ENCODE results near the gene SCEL.
"Not testable (repeated sequence)": the region's sequence is repeated elsewhere in the genome, so short reads cannot be mapped to it uniquely, and the experiment has no call there.

The SCEL gene

DNA sequence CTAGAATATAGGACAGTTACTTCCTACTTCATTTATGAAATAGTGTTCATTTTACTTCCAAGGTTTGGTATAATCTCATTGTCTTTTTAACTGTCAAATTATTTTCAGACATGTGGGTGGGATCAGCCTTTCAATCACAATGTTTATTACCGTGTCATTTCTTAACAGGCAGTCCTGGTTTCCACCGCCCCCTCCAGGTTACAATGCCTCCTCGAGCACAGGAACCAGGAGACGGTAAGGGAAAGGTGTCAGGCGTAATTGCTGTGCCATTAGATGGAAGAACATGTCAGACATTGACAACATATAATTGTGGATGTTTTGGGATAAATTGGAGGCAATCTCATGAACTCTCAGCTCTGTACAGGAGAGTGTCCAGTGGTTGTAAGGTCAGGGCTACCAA lies 36.5 kb downstream of the SCEL start:
- no peak for DNase-seq

DNA sequence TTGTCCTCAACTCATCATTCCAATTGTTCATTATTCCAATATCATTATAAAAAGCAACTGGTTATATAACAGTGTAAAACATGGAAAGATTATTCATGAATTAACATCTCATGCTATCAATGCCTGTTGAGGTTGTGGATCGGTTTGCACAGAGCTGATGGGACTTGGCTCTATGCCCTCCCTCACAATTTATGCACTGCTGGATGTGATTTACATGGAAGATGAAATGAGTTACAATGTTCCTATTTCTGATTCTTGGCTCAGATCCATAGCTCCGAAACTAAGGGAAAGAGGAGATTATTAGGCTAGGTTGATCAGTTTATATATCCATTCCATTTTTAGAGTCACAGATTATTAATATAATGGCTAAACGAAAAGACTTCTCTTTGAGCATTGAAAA lies 38.6 kb downstream of the SCEL start:
- DNase-seq, result no peak

DNA sequence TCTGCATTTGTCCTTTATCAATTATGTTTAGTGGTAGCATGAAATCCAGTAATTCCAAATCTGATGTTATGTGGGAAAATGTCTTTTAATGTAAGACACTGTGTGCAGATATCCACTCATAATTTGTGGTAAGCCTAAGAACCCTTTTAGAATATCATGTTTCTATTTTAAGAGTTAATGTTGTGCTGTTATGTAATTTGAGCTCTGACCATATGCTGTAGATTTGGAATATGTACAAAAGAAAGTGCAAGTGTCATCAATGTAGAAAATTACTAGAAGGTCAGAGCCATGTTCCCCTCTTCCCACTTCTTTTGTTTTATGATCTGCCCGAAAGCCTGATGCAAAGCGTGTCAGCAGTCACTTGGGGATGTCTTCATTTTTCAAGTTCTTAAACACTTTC lies 44.5 kb downstream of the SCEL start:
- DNase-seq, result no peak

GRCh38 chr13:77580748-77581147 lies 45.2 kb downstream of the SCEL start:
- no peak for DNase-seq

DNA sequence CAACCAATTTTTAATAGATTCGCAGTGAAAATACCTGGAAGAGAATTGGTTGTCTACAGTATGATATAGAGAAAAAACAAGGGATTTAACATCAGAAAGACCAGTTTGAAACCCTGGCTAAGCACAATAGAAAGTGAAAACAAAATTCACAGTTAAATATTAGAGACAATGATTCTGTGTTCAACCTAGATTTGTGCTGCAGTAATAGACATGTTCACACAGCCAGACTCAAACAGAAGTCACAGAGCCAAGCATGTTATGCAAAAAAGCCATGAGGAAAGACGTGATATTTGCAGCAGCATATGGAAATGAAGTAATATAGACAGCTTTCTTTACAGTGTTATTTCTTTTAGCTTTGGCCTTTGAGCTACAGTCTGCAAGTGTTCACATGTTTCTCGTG lies 48.1 kb downstream of the SCEL start:
- DNase-seq, result no peak

DNA sequence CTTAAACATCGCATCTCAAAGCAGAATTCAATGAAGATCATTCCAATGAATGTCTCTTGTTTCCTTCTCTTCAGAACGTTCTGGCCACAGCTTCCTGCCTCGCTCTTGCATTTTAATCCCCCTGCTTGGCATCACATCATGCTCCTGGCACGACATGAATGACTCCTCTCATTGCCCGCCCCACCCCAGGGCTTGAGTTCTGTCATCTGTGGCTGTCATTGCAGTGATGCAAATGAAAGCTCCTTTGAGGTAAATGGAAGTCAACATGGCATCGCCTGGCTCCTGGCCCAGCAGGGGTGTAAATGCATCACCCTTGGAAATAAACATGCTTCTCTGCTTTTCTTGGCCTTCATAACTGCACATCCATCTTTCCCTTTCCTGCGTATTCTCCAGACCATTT lies 48.6 kb downstream of the SCEL start:
- DNase-seq, result no peak

- no peak for DNase-seq
These were observed 59.8 kb downstream of the SCEL start for GRCh38 chr13:77595166-77595810.

GRCh38 chr13:77596777-77597176 lies 61.3 kb downstream of the SCEL start:
- DNase-seq, result no peak

- DNase-seq, result no peak
These were observed 63.8 kb downstream of the SCEL start for GRCh38 chr13:77599351-77599750.

- no peak for DNase-seq
These were observed 65.2 kb downstream of the SCEL start for GRCh38 chr13:77600701-77601100.

- no peak for DNase-seq
These were observed 75.6 kb downstream of the SCEL start for GRCh38 chr13:77611068-77611467.

DNA sequence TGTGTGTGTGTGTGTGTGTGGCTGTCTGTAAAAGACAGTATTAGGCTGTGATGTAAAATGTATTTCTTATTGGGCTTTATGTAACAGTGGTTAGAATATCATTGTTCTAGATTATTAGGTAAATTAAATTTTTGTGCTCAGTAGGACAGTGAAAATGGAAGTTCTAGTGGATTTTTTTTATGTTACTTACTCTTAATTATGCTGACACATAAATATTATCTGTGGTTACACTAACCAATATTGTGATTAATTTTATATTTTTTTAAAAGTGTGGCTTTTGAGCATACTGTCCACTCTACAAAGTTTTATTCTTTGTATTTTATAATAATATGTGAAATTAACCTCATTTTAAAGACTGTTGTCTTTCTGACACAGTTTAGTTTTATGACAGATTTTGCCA lies 80.5 kb downstream of the SCEL start:
- no peak for DNase-seq

DNA sequence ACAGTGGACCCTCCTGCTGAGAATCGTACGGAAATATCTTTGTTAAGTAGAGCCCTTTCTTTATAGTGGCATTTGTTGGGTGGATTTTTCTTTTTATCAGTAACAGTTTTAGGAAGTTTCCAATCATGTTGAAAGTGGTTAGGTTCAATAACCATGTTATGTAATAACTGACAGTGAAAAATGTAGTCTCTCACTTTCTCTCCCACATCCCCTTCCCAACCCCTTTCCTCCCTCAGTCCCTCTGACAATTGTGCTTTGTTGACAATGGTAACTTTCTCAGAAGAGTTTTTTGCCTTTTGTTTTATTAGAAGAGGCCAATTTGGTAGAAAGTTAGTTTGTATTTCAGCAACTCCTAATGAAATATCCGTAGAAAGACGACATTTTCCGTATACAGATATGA lies 84.1 kb downstream of the SCEL start:
- no peak for DNase-seq

GRCh38 chr13:77620138-77620537 lies 84.6 kb downstream of the SCEL start:
- no peak for DNase-seq

DNA sequence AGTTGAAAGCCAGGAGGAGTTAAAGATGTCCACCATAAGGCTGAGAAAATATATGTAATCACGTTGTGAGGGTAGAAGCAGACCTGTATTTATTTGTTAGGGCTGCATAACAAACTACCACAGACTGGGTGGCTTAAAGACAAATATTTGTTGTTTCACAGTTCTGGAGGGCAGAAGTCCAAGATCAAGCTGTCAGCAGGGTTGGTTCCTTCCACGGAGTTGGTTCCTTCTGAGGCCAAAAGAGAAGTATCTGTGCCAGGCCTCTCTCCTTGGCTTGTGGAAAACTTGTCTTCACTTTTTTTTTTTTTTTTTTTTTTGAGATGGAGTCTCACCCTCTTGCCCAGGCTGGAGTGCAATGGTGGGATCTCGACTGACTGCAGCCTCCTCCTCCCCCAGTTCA lies 88.3 kb downstream of the SCEL start:
- DNase-seq, result no peak

- DNase-seq, result no peak
These were observed 92.7 kb downstream of the SCEL start for GRCh38 chr13:77628170-77628569.

DNA sequence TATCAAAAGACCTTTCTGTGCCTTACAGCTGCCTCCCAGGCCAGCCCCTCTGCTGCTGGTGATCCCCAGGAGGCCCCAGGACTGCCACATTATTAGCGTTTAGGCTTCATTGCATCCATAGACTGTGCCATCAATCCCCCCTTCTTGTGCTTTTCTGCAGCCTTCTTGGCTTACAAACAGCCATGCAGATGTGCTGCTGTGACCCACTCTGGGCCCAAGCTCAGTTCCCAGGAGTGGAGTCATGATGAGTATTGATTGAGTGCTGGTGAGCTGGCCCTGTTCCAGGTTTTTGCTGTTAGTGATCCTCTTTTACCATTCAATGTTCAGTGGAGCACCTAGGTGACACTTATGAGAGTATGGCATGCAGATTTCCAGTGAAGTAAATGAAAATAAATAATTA lies 102.1 kb downstream of the SCEL start:
- no peak for DNase-seq

GRCh38 chr13:77650409-77650808 lies 114.9 kb downstream of the SCEL start:
- no peak for DNase-seq

DNA sequence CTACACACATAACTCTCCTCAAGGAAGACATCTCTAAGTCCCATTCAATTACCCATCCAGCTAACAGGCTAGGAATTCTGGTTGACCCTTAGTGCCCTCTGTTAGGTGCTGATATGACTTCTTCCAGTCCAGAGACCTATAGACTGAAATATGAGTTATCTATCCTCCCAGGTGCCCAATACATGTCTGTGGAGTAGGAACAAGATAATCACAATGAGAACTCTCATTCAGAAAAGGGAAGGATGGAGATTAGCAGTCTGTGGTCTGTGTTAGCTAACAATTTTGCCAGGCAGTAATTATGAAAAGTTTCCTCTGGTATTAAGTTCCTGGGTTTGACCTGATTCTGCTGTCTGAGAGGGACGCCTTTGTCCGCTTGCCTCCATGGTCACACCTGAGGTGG lies 117.8 kb downstream of the SCEL start:
- no peak for DNase-seq

DNA sequence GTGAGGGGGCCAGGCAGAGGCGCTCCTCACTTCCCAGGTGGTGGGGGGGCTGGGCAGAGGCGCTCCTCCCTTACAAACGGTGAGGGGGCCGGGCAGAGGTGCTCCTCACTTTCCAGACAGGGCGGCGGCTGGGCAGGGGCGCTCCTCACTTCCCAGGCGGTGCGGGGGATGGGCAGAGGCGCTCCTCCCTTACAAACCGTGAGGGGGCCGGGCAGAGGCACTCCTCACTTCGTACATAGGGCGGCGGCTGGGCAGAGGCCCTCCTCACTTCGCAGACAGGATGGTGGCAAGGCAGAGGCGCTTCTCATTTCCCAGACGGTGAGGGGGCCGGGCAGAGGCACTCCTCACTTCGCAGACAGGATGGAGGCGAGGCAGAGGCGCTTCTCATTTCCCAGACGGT lies 124.5 kb downstream of the SCEL start:
- not testable (repeated sequence) for DNase-seq

- DNase-seq, result no peak
These were observed 125.3 kb downstream of the SCEL start for GRCh38 chr13:77660841-77661250.

DNA sequence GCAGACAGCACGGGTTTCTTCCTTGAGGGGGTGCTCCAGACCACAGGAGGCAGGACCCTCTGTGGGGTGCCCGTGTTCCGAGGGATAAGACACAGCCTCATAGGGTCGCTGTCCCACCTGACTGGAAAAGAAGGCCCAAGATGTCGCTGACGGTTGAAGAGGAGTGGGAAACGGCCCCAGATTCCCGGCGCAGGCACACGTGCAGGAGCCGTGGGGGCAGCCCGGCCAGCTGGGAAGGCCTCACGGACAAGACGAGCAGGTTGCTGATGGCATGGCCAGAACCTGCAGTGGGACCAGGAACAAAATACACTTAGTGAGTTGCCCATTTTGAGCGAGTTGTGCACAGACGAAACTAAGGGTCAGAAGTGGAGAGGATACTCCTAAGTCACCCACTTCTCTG lies 126.8 kb downstream of the SCEL start:
- DNase-seq, result not testable (repeated sequence)

- DNase-seq, result not testable (repeated sequence)
These were observed 127.3 kb downstream of the SCEL start for GRCh38 chr13:77662831-77663230.

DNA sequence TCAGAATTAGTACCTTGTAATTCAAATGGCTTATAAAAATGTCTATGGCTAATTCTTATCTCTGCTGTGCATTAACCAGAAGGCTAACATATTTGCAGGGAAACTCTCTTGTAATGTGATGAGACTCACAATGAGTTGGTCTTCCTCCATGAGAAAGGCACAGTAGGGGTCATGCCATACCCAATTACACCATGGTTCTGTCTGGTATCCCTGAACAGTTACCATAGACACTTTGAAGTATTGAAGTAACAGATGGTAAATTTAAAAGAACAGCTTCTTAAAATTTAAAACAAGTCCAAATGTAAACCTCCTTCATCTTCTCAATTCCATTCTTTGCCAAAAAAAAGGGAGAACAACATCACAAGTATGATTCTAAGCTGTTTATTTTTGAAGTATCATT lies 139.3 kb downstream of the SCEL start:
- DNase-seq, result no peak

- no peak for DNase-seq
These were observed 143.3 kb downstream of the SCEL start for GRCh38 chr13:77678691-77679235.
